COLO668 (cell line): ENCODE data around the gene PTPN2.

Experiments
- DNase-seq: peaks from one replicate; lab custom pipeline; 2025; ENCODE audit not compliant: unreplicated experiment; lab: John Stamatoyannopoulos, UW

The PTPN2 gene

DNA sequence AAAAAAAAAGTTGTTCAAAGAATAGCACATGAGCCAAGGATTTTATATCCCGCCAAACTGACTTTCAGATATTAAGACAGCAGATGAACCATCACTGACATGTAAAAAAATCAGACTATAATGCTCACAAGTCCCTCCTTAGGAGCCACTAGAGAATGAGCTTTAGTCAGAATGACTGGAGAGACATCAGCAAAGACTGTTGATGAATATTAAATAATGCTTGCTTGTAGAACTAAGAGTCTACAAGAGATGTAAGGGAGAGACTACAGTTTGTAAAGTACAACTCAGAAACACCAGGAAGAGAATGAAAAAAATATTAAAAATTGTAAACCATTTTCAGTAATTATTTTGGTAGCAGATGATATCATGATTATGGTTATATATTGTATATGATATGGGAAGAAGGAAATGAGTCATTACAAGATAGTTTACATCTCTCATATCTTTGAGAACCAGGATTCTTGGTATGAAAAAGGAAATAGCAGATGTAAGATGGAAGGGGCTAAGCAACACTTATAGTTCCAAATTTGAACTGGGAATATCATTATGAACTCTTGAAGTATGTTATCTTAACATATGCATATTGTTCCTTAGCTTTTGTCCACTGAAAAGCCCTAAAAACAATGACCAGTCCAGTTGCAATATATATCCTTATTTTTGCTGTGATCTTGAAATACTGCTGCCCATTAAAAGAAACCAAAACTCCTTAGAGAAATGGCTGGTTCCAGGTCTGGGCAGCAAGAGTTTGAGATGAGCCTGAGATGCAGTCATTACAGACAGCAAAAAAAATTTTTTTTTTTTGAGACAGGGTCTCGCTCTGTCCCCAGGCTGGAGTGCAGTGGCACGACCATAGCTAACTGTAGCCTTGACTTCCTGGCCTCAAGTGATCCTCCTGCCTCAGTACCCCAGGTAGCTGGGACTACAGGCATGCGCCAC is 55.7 kb downstream of the PTPN2 start:
- DNase-seq, result no peak

DNA sequence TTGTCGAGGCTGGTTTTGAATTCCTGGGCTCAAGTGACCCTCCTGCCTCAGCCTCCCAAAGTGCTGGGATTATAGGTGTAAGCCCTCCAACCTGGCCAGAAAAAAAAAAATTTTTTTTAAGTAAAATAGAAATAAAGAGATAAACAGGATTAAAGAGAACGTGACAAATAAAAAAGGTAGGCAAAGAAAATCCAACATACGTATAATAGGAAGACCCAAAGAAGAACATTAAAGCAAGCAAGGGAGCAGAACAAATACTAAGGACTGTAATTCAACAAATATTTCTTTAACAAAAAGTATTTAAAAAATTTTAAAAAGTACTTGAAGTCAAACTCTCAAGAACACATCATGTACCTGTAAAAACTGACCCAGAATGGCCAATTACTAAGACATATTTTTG is 56.4 kb downstream of the PTPN2 start:
- no peak for DNase-seq

DNA sequence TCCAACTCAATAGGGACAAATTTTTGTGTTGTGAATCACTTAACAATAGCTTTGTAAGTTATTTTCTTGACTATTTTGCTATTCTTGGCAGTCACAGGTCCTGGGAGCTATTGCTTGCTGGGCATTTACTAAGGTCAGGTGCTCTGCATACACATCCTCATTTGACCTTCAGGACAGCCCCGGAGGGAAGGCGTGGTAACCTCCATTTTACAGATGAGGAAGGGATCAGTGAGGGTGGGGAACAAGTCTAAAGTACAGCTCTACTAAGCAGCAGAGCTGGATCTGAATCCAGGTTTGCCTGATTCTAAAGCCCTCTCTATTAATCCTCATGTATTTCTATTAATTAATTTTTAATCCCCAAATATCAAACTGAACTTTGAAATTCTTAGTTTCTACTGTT is 58.8 kb downstream of the PTPN2 start:
- DNase-seq, result no peak

DNA sequence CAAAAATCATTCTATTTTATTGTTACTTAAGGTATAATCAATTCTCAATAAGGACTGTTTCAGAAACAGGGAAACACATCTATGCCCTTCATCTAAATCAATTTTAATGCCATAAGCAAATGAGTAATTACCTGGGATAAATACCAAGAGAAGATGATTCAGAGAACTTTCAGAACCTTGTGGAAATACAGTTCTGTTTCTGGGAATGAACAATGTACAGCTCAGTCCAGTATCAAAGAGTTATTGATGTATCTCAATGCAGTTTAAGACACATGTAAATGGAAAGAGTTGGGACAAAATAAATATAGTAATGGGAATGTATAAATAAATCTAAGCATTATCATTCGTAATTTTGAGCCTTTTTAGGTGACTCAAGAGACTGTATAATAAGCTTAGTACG is 60.1 kb downstream of the PTPN2 start:
- DNase-seq, result no peak

DNA sequence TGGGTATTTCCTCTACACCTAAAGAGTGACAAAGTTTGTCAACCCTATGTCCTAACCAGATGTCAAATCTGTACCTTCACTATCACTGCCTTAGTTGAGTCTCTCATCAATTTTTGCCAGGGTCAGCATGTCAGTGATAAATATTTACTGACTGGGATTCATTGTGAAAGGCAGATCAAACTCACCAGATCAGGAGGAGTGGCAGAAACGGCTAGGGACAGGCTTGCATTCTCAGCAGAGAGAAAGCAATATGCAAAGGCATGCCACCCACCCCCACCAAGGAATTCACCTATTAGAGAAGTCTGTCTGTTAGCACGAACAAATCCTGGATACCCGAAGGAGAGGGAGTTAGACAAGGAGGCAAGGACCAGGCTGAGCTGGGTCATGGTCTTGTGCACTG is 62.6 kb downstream of the PTPN2 start:
- no peak for DNase-seq

DNA sequence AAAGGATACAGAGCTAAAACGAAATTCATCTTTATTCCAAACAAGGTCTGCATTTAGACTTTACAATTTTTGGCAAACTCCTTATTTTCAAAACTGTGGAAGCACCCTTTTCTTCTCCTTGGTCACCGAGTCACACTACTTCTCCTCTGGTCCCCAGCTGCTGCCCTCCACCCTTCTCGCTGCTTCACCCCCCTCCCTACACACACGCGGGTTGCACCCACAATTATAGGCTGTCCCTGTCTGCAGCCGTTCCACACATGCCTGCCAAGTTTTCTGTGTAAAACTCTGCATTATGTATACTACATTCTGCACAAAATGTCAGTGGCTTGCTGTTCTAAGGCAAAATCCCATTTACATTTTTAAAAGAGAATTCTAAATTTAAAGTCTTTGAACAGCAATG is 63.5 kb downstream of the PTPN2 start:
- no peak for DNase-seq

DNA sequence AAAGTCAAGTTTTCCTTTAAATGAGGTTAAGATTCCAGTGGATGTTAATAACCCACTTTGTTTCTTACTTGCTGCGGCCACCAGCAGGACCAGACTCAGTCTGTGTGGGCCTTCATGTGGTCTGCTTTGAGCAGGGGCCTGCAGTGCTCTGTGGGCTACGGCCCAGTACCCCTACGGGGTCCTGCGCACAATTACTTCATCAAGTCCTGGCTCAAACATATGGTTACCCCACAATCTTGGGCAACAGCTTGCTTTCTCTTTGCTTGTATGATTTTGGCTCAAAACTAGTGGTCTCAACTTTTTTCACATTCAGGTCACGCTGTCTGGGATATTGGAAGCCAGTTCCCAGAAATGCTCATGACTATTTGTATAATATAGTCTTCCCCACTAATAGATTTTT is 64.2 kb downstream of the PTPN2 start:
- no peak for DNase-seq

DNA sequence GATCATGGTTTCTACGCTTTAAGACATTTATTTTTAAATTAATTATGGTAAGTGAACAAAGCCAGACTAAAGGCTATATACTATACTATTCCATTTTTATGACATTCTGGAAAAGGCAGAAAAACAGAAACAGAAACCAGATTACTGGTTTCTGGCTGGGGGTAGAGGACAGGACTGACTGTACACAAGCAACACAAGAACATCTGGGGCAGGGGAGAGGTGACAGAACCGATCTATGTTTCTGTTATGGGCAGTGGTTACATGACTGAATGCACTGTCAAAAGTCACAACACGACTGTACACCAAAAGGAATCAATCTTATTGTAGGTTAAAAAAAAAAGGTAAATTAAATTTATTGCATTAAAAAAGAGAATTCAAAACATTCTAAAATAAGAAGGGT is 64.7 kb downstream of the PTPN2 start:
- no peak for DNase-seq

DNA sequence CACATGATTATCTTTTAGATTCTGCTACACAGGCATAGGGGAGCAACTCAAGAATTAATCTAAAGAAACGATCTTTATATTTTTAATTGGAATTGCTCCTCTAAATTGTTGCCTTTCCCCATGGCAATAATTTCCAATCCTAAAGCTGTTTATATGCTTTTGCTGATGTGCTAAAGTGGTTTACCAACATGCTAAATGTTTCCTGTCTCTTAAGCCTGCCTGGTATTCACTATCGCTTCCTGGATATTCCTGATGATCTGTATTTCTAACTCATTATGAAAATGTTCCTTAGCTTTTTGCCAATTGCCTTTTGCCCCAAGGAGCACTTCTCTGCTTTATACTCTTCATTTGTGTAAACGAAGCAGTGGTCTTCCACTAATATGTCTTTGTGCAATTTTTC is 65.8 kb downstream of the PTPN2 start:
- DNase-seq, result no peak

DNA sequence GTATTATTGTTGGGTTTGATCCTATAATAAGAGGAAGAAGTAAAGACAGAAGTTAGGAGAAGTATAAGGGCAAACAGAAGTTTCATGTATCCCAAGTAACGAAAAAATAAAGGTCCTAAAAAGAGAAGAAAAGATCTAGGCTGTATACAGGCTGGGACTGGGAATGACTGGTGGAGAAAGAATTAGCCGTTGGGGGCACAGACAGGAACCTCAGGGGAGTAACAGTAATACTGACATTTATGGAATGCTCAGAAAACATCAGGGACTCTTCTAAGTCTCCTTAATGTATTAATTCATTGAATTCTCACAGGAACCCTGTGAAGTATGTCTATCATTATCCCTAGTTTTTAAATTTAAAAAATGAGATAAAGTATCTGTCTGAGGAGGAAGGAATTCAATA is 67.6 kb downstream of the PTPN2 start:
- no peak for DNase-seq

DNA sequence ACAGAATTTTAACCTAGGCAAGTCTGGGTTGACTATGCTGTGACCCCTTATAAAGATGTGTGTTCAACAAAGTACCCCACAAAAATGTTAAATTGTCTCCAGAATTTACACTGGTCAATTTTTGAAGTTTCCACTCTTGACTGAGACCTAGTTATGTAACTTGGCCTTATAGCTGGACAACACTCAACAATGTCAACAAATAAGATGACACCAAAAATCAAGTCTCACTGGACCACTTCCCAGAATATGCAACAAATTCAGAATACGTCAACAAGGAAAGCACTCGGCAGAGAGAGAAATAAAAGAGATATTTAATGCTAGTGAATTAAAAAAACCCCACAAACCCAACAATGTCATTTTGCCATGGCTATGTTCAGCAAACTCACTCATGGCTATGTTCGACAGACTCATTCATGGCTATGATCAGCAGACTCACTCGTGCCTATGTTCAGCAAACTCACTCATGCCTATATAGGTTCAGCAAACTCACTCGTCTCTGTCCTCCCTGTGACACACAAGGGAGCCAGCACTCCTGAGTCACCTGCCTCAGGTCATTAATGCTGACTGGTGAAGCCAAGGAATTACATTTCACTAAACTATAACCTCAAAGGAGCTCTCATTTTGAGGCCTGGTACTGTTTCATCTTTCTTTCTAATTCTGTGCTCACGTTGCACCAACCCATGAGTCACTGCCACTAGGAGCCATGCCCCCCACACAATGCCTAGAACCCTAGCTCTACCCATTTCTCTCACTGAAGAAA is 72.7 kb downstream of the PTPN2 start:
- no peak for DNase-seq

DNA sequence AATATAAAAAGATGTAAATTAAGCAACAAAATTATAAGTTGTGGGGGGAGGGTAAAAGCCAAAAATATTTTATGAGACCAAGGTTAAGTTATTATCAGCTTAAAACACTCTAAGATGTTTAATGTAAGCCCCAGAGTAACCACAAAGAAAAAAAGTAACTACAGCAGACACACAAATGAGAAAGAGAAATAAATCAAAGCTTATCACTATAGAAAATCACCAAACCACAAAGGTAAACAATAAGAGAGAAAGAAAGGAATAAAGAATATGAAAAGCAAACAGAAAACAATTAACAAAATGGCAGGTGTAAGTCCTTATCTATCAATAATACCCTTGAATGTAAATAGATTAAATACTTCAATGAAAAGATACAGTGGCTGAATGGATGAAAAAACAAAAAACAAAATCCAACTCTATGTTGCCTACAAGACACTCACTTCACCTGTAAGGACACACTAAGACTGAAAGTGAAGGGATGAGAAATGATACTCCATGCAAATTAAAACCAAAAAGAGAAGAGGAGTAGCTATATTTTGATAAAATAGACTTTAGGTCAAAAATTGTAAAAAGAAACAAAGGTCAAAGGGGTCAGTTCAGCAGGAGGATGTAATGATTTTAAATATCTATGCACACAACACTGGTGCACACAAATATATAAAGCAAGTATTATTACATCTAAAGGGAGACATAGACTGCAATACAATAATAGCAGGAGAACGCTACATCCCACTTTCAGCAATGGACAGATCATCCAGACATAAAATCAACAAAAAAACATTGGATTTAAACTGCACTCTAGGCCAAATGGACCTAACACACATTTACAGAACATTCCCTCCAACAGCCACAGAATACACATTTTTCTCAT is 80.7 kb downstream of the PTPN2 start:
- DNase-seq, result no peak

DNA sequence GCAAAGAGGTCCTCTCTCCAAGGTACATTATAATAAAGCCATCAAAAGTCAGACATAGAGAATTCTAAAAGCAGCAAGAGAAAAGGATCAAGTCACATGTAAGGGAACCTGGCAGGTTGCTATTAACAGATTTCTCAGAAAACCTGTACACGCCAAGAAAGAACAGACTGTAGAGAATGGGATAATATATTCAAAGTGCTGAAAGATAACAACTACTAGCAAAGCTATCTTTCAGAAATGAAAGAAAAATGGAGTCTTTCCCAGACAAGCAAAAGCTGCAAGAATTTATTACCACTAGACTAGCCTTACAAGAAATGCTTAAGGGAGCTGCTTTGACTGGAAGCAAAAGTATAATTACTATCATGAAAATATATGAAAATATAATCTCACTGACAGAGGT is 81.5 kb downstream of the PTPN2 start:
- no peak for DNase-seq

DNA sequence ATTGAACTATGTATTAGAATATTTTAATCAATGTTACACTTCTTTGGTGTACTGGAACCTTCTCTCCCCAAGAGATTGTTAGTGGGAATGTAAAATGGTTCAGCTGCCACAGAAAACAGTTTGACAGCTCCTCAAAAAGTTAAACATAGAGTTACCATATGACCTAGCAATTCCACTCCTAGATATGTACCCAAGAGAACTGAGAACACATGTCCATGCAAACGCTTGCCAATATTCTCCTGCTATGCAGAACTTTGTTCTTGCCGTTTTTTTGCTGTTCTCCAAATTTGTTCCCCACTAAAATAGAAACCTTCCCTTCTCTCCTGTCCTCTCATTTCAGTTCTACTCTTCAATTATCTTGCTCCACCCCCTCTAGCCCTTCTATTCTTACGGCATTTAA is 87.6 kb downstream of the PTPN2 start:
- DNase-seq, result no peak

DNA sequence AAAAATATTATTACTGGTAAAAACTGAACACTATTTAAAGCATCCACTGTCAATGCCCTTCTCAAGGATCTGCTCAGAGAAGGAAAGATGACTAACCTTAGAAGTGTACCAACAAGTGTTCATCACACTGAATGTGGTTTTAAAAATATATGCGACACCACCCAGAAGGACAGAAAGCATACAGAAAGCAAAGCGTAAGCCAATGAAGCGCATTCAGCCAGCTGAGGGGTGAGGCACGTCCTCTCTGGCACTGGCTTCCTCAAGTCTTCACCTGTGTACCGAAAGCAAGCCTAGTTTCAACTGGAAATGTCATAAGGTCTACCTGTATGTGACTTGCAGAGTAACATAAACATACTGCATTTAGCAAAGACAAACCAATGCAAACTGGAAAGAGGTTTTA is 92.4 kb downstream of the PTPN2 start:
- no peak for DNase-seq

DNA sequence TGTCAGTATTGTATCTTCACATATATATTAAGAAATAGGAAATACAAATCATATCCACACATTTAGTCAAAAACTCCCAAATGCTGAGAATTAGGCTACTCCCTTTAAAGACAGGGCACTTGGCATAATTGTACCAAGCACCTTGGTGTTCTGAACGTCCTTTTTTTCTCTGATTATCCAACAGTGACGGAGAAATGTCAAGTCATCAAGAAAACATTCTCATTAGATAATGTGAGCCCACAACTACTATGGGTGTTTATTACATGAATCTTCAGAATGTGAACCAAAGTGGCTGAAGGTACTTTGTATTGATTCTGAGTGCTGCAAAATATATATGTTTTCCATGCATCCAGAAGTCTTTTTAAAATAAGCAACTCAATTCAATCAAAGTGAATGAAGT is 97.4 kb downstream of the PTPN2 start:
- DNase-seq, result no peak

DNA sequence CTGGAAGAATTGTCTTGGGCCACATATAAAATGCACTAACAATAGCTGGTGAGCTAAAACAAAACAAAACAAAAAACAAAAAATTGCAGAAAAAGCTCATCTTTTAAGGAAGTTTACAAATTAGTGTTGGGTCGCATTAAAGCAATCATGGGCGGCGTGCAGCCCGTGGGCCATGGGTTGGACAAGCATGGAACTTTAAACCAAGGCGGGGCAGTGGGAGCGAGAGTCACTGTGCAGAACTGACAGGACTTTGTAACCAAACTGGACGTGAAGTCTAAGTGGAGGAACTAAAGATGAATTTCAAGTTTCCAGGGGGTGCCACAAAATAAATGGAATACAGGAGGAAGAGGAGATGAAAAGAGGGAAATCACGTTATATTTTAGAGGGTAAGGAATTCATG is 100.5 kb downstream of the PTPN2 start:
- no peak for DNase-seq

DNA sequence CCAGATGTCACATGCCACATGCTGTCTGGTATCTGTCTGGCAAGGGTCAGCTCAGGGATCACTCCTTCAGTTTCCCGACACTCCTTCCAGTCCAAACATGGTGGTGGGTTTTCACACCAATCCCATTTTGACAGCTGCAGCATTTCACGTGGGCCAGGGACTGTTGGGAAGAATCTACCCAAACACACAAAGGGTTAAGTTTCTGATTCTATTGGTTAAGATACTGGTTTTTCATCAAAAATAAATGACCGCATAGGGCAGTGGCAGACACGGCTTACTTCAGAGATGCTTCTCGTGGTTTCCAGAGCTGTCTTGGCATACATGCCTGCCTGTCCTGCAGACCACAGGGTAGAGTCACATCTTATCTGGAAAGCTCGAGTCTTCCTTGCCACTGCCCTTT is 101.5 kb downstream of the PTPN2 start:
- no peak for DNase-seq

DNA sequence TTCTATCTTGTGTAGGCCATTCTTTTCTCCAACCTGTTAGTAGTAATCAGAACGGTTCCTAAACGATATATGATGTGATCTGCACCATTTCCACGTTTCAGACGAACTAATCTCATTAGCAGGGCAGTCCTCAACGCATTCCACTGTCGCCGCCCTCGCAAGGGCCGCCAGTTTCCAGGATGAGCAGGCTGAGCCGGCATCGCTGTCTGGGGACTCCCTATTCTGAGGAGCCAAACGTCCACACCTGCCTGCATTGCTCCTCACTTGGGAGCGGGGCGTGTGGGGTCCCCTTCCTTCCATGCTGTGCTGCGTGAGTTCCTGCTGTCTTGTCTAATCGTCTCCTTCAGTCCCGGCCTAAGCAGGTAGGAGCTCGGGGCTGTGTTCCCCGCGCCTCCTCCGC is 104.6 kb downstream of the PTPN2 start:
- DNase-seq, result no peak

DNA sequence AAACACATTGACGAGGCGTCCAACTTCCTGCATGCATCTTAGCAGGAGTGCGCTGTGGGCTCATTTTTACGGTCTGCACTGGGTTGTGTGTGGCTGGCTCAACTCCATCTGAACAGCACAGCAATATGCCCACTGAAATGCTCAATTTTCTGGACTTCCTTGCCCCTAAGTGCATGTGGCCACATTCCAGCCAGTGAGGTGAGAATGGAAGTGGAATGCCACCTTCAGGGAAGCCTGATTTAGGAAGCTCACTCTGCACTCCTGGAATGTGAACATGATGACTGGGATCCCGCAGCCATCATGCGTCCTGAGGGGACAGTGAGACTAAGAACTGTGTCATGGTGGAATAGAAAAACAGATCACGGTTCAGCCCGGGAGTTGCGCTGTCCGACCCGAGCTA is 105.0 kb downstream of the PTPN2 start:
- no peak for DNase-seq

DNA sequence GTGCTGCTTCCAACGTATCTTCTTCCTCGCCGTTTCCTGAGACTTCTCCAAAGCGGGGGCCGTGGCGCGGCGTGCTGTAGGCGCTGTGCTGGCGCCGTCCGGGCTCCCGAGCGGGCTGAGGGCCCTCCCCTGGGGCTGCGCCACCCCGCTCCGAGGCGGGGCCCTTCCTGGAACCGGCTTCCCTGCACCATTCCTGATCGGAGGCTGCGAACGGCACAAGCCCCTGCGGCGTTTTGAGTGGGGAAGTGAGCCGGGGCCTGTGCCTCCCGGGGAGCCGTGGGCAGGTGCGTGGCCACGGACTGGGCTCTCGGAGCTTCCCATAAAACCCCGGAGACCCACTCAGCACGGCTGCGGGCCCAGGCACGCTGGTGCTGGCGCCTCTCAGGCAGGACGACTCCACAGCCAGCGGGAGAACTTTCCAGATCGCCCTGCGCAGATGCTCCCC is 106.5 kb downstream of the PTPN2 start:
- DNase-seq, result no peak
